HG03135 (cell line): ENCODE measurements around the gene CASP8AP2.
"Not testable (repeated sequence)": the region's sequence is repeated elsewhere in the genome, so short reads cannot be mapped to it uniquely, and the experiment has no call there.

ENCODE experiments used
- ATAC-seq: cut with Tn5 transposase; IDR thresholded peaks from one replicate; pipeline ENCODE4 v1.9.1; 2021; ENCODE audit warnings: mild to moderate bottlenecking, moderate library complexity; ENCODE audit not compliant: unreplicated experiment

Gene CASP8AP2

GRCh38 chr6:89829472-89830169, at the start of gene CASP8AP2:
TSS of gene CASP8AP2 (plus strand) at chr6:89829880.
- peak; percentile 97 for ATAC-seq

GRCh38 chr6:89781070-89782034, 48.3 kb upstream of the CASP8AP2 start:
- ATAC-seq = no peak

GRCh38 chr6:89782222-89782621, 47.5 kb upstream of the CASP8AP2 start:
- no peak for ATAC-seq

GRCh38 chr6:89783293-89783692, 46.4 kb upstream of the CASP8AP2 start:
- not testable (repeated sequence) for ATAC-seq

- no peak for ATAC-seq
Observed at GRCh38 chr6:89784838-89785237, 44.8 kb upstream of the CASP8AP2 start.

- no peak for ATAC-seq
Observed at GRCh38 chr6:89786970-89787369, 42.7 kb upstream of the CASP8AP2 start.

GRCh38 chr6:89787660-89788328, 41.9 kb upstream of the CASP8AP2 start:
- ATAC-seq = no peak

- no peak for ATAC-seq
Observed at GRCh38 chr6:89789980-89790379, 39.7 kb upstream of the CASP8AP2 start.

DNA sequence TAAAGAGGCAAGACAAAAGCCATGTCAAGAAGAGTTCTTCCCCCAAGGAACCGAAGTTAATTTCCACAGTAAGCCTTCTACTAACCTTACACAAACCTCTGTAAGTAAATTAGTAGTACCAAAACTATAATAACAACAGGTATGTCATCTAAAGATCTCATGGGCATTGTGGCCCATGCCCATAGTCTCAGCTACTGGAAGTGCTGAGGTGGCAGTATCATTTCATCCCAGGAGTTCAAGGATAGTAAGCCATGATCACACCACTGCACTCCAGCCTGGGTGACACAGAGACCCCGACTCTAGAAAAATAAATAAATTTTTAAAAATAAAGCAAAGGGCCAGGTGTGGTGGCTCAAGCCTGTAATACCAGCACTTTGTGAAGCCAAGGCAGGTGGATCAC, 39.3 kb upstream of the CASP8AP2 start:
- ATAC-seq = no peak

GRCh38 chr6:89792881-89793280, 36.8 kb upstream of the CASP8AP2 start:
- peak; percentile 69 for ATAC-seq

- ATAC-seq = no peak
Observed at GRCh38 chr6:89793586-89793985, 36.1 kb upstream of the CASP8AP2 start.

DNA sequence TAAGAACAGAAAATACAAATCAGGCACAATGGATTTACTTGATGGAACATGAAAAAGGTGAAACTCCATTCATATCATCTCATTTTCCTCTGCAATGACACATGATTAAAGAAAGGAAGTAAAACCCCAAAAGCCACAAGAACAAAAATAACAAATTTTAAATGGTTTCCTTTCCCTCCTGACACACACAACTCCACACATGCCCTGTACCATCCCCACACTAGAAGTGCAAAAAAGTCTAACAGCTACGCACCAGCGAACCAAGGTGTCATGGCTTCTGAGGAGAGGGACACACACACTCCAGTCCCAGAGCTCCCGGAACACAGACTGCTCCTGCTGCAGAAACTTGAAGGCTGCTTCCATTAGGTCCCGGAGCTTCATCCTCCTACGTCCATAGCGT, 35.4 kb upstream of the CASP8AP2 start:
- no peak for ATAC-seq

GRCh38 chr6:89797317-89797716, 32.4 kb upstream of the CASP8AP2 start:
- ATAC-seq = no peak

GRCh38 chr6:89799096-89799495, 30.6 kb upstream of the CASP8AP2 start:
- ATAC-seq = no peak

- ATAC-seq = no peak
Observed at GRCh38 chr6:89799756-89800155, 29.9 kb upstream of the CASP8AP2 start.

DNA sequence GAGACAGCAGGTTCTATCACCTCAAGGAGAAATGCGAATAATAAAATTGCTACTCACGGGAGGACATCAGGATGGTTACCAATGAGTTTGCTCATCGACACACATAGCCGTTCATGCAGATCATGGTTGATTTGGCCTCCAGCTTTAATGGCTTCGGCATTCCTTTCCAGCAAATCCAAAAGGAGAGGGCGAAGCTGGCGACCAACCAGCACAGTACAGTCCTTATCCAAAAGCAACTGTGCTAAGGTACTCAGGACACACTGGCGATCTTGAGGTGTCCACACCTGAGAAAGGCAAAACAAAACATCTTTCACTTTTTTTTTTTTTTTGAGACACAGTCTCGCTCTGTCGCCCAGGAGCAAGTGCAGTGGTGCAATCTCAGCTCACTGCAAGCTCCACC, 26.4 kb upstream of the CASP8AP2 start:
- no peak for ATAC-seq

DNA sequence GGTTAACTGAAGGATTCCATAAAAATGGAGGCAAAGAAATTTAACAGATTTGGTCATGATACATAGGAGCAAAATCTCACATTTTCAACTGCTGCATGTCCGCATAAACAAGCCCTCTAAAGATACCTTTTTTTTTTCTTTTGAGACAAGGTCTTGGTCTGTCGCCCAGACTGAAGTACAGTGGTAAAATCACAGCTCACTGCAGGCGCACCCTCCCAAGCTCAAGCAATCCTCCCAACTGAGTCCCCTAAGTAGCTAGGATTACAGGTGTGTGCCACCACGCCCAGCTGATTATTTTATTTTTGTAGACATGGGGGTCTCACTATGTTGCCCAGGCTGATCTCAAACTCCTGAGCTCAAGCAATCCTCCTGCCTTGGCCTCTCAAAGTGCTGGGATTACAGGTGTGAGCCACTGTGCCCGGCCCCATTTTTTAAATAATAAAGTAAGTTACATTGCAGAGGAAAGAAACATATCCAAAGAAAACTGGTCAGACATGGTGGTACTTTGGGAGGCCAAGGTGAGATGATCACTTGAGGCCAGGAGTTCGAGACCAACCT, 23.8 kb upstream of the CASP8AP2 start:
- no peak for ATAC-seq

DNA sequence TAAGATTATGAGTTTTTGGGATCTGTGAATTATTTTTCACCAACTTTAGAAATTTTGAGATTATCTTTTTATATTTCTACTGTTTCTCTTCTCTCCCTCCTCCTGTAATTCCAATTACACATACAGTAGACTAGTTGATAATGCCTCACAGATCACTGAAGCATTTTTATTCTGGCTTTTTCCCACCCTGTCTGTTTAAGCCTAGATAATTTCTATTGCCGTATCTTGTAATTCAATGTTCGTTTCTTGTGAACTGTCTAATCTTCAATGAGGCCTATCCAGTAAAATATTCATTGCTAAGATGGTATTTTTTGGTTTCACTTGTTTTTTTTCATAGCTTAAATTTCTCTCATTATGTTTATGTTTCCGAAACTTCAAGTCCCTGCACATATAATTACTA, 22.1 kb upstream of the CASP8AP2 start:
- no peak for ATAC-seq

DNA sequence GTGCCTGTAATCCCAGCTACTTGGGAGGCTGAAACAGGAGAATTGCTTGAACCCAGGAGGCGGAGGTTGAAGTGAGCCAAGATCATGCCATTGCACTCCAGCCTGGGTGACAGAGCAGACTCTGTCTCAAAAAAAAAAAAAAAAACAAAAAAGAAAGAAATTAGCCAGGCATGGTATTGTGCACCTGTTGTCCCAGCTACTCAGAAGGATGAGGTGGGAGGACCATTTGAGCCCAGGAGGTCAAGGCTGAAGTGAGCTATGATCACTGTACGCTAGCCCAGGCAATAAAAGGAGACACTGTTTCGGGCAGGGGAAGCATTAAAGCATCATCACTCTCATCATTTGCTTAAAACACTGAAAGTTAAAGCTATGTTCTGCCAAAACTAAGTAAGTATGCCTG, 16.3 kb upstream of the CASP8AP2 start:
- ATAC-seq = not testable (repeated sequence)

- no peak for ATAC-seq
Observed at GRCh38 chr6:89817481-89817880, 12.2 kb upstream of the CASP8AP2 start.

DNA sequence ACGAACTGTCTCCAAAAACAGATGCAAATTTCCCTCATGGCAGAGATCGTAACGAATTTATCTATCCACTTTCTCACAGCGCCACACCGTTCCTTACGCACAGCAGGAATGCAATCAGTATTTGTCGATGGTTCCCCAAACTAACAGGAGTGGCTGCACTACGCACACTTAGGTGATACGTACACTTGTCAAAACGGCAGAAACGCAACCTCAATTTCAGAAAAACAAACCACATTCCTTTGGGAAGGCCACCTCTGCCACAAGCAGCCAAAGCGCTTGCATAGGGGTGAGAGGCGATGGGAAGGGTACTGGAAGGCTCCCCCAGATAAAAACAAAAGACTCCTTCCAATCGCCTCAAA, 10.7 kb upstream of the CASP8AP2 start:
- ATAC-seq = peak; percentile 22
